ENCODE results near the gene ELMOD1.

Gene ELMOD1

GRCh38 chr11:107587306-107587979 is 3.5 kb upstream of the ELMOD1 start:
- no peak overlapping the region for H3K23ac ChIP-seq (ENCODE audit: low read length)
- H4K5ac ChIP-seq (ENCODE audit: low read length) = no peak overlapping the region
- no peak overlapping the region for H3K27ac ChIP-seq (ENCODE audit: low read depth, low read length)
- H3K27me3 ChIP-seq (ENCODE audit: insufficient read depth, low read length, poor library complexity) = peaks cover 18% of the 10 kb centered on the region
- H3K18ac ChIP-seq (ENCODE audit: low read length) = no peak overlapping the region
- no peak overlapping the region for H3K56ac ChIP-seq (ENCODE audit: low read length)
- H2AK5ac ChIP-seq (ENCODE audit: low read length) = no peak overlapping the region
- no peaks in the 10 kb centered on the region for H3K79me1 ChIP-seq (ENCODE audit: low read length)
- H2BK120ac ChIP-seq (ENCODE audit: low read depth, low read length) = no peak overlapping the region
- no peaks in the 10 kb centered on the region for H3K4me1 ChIP-seq (ENCODE audit: control insufficient read depth, low read depth, low read length)
- H3K4me2 ChIP-seq (ENCODE audit: low read length) = no peak overlapping the region
- H2BK15ac ChIP-seq (replicated peaks; ENCODE audit: low read depth) = no peak overlapping the region
- no peaks in the 10 kb centered on the region for H3K79me2 ChIP-seq (ENCODE audit: control insufficient read depth, insufficient read depth, low read length)
- WGBS (ENCODE audit: extremely low coverage, insufficient coverage, low lambda C conversion rate) = no CpG with 5 or more reads among the region's 5 CpGs
- H4K8ac ChIP-seq (ENCODE audit: low read depth, low read length) = no peak overlapping the region
- no peak overlapping the region for H2BK5ac ChIP-seq (ENCODE audit: low read length)
- no peak overlapping the region for H3K4ac ChIP-seq (ENCODE audit: low read depth, low read length)
- H3K9ac ChIP-seq (ENCODE audit: low read length) = no peak overlapping the region
- DNase-seq = no peak
- no peak overlapping the region for H3K4me3 ChIP-seq (ENCODE audit: low read length)
- no peaks in the 10 kb centered on the region for H3K36me3 ChIP-seq (ENCODE audit: control insufficient read depth, insufficient read depth, low read length)

- H3K4me1 ChIP-seq (ENCODE audit: control insufficient read depth, low read depth, low read length) = no peaks in the 10 kb centered on the region
- H3K36me3 ChIP-seq (ENCODE audit: control insufficient read depth, insufficient read depth, low read length) = no peaks in the 10 kb centered on the region
- H3K79me2 ChIP-seq (ENCODE audit: control insufficient read depth, insufficient read depth, low read length) = no peaks in the 10 kb centered on the region
- H2AK5ac ChIP-seq (ENCODE audit: low read length) = no peak overlapping the region
- no peak overlapping the region for H2BK15ac ChIP-seq (replicated peaks; ENCODE audit: low read depth)
- H4K5ac ChIP-seq (ENCODE audit: low read length) = no peak overlapping the region
- H3K4ac ChIP-seq (ENCODE audit: low read depth, low read length) = no peak overlapping the region
- DNase-seq = peak; percentile 44
- H3K27ac ChIP-seq (ENCODE audit: low read depth, low read length) = no peak overlapping the region
- peak overlapping the region; percentile 54 for H3K9ac ChIP-seq (ENCODE audit: low read length)
- H2BK5ac ChIP-seq (ENCODE audit: low read length) = no peak overlapping the region
- H4K8ac ChIP-seq (ENCODE audit: low read depth, low read length) = no peak overlapping the region
- no peaks in the 10 kb centered on the region for H3K79me1 ChIP-seq (ENCODE audit: low read length)
- WGBS (ENCODE audit: extremely low coverage, insufficient coverage, low lambda C conversion rate) = no CpG with 5 or more reads among the region's 49 CpGs
- H3K4me2 ChIP-seq (ENCODE audit: low read length) = peak overlapping the region; percentile 98
- peak overlapping the region; percentile 73 for H3K56ac ChIP-seq (ENCODE audit: low read length)
- H3K27me3 ChIP-seq (ENCODE audit: insufficient read depth, low read length, poor library complexity) = peaks cover 26% of the 10 kb centered on the region
- peak overlapping the region; percentile 59 for H3K4me3 ChIP-seq (ENCODE audit: low read length)
- no peak overlapping the region for H2BK120ac ChIP-seq (ENCODE audit: low read depth, low read length)
- H3K23ac ChIP-seq (ENCODE audit: low read length) = no peak overlapping the region
- H3K18ac ChIP-seq (ENCODE audit: low read length) = no peak overlapping the region
Observed at GRCh38 chr11:107591378-107592230, 657 bp downstream of the ELMOD1 start.

GRCh38 chr11:107592231-107592590 is 1.3 kb downstream of the ELMOD1 start:
- no peak for DNase-seq
- H3K4me2 ChIP-seq (ENCODE audit: low read length) = no peak overlapping the region
- H4K8ac ChIP-seq (ENCODE audit: low read depth, low read length) = no peak overlapping the region
- H3K4ac ChIP-seq (ENCODE audit: low read depth, low read length) = no peak overlapping the region
- H2BK120ac ChIP-seq (ENCODE audit: low read depth, low read length) = no peak overlapping the region
- no peak overlapping the region for H2AK5ac ChIP-seq (ENCODE audit: low read length)
- no peak overlapping the region for H3K4me3 ChIP-seq (ENCODE audit: low read length)
- H3K9ac ChIP-seq (ENCODE audit: low read length) = no peak overlapping the region
- no peak overlapping the region for H3K23ac ChIP-seq (ENCODE audit: low read length)
- H2BK15ac ChIP-seq (replicated peaks; ENCODE audit: low read depth) = no peak overlapping the region
- H3K36me3 ChIP-seq (ENCODE audit: control insufficient read depth, insufficient read depth, low read length) = no peaks in the 10 kb centered on the region
- no peaks in the 10 kb centered on the region for H3K79me2 ChIP-seq (ENCODE audit: control insufficient read depth, insufficient read depth, low read length)
- no peaks in the 10 kb centered on the region for H3K4me1 ChIP-seq (ENCODE audit: control insufficient read depth, low read depth, low read length)
- no peak overlapping the region for H4K5ac ChIP-seq (ENCODE audit: low read length)
- H3K18ac ChIP-seq (ENCODE audit: low read length) = no peak overlapping the region
- H3K27me3 ChIP-seq (ENCODE audit: insufficient read depth, low read length, poor library complexity) = peaks cover 26% of the 10 kb centered on the region
- no peak overlapping the region for H3K56ac ChIP-seq (ENCODE audit: low read length)
- WGBS (ENCODE audit: extremely low coverage, insufficient coverage, low lambda C conversion rate) = no CpG with 5 or more reads among the region's 6 CpGs
- H3K79me1 ChIP-seq (ENCODE audit: low read length) = no peaks in the 10 kb centered on the region
- H3K27ac ChIP-seq (ENCODE audit: low read depth, low read length) = no peak overlapping the region
- no peak overlapping the region for H2BK5ac ChIP-seq (ENCODE audit: low read length)

GRCh38 chr11:107592813-107593212 is 1.9 kb downstream of the ELMOD1 start:
- Histone ChIP-seq H3K9ac (ENCODE audit: low read length) (no peak overlapping the region), H3K27me3 (ENCODE audit: insufficient read depth, low read length, poor library complexity) (peaks cover 26% of the 10 kb centered on the region), H2BK5ac (ENCODE audit: low read length) (no peak overlapping the region), H3K4me1 (ENCODE audit: control insufficient read depth, low read depth, low read length) (no peaks in the 10 kb centered on the region), H3K79me1 (ENCODE audit: low read length) (no peaks in the 10 kb centered on the region), H3K56ac (ENCODE audit: low read length) (no peak overlapping the region), H3K23ac (ENCODE audit: low read length) (no peak overlapping the region), H3K4ac (ENCODE audit: low read depth, low read length) (no peak overlapping the region), H3K36me3 (ENCODE audit: control insufficient read depth, insufficient read depth, low read length) (no peaks in the 10 kb centered on the region), H3K4me2 (ENCODE audit: low read length) (no peak overlapping the region), H3K79me2 (ENCODE audit: control insufficient read depth, insufficient read depth, low read length) (no peaks in the 10 kb centered on the region), H2BK15ac (replicated peaks; ENCODE audit: low read depth) (no peak overlapping the region), H2BK120ac (ENCODE audit: low read depth, low read length) (no peak overlapping the region), H2AK5ac (ENCODE audit: low read length) (no peak overlapping the region), H3K4me3 (ENCODE audit: low read length) (no peak overlapping the region), H3K18ac (ENCODE audit: low read length) (no peak overlapping the region), H3K27ac (ENCODE audit: low read depth, low read length) (no peak overlapping the region), H4K5ac (ENCODE audit: low read length) (no peak overlapping the region), H4K8ac (ENCODE audit: low read depth, low read length) (no peak overlapping the region)
- no peak for DNase-seq
- WGBS (ENCODE audit: extremely low coverage, insufficient coverage, low lambda C conversion rate) = no CpG with 5 or more reads among the region's 5 CpGs

GRCh38 chr11:107593951-107594350 is 3.0 kb downstream of the ELMOD1 start:
- DNase-seq = no peak
- Histone ChIP-seq H3K79me2 (ENCODE audit: control insufficient read depth, insufficient read depth, low read length) (no peaks in the 10 kb centered on the region), H3K4me1 (ENCODE audit: control insufficient read depth, low read depth, low read length) (no peaks in the 10 kb centered on the region), H3K4ac (ENCODE audit: low read depth, low read length) (no peak overlapping the region), H3K27ac (ENCODE audit: low read depth, low read length) (no peak overlapping the region), H3K56ac (ENCODE audit: low read length) (no peak overlapping the region), H4K8ac (ENCODE audit: low read depth, low read length) (no peak overlapping the region), H4K5ac (ENCODE audit: low read length) (no peak overlapping the region), H3K9ac (ENCODE audit: low read length) (no peak overlapping the region), H3K4me2 (ENCODE audit: low read length) (no peak overlapping the region), H3K27me3 (ENCODE audit: insufficient read depth, low read length, poor library complexity) (peaks cover 24% of the 10 kb centered on the region), H2BK15ac (replicated peaks; ENCODE audit: low read depth) (no peak overlapping the region), H3K36me3 (ENCODE audit: control insufficient read depth, insufficient read depth, low read length) (no peaks in the 10 kb centered on the region), H2AK5ac (ENCODE audit: low read length) (no peak overlapping the region), H2BK120ac (ENCODE audit: low read depth, low read length) (no peak overlapping the region), H3K4me3 (ENCODE audit: low read length) (no peak overlapping the region), H3K79me1 (ENCODE audit: low read length) (no peaks in the 10 kb centered on the region), H3K18ac (ENCODE audit: low read length) (no peak overlapping the region), H2BK5ac (ENCODE audit: low read length) (no peak overlapping the region), H3K23ac (ENCODE audit: low read length) (no peak overlapping the region)
- WGBS (ENCODE audit: extremely low coverage, insufficient coverage, low lambda C conversion rate) = no CpG with 5 or more reads among the region's 4 CpGs
